ENCODE results near the gene BNC2. TPM values are rescaled to one million over a fixed set of nuclear protein-coding genes. Genes with fewer than 3 reads are reported as not detected.

BNC2 gene
- total and polyA plus RNA-seq, 2 of the 4 experiments (the other 2 are of a cell fraction) = 15.5 to 45.2 TPM

- ChIA-PET CTCF (interaction anchor here (0.8 to 1.0 kb wide), 2 partner anchors 13 to 126 kb away, joined by 3 to 4 read pairs; no protein-coding TSS in a partner anchor), POLR2A (ENCODE audit: unreplicated experiment) (no interaction called here)
- H3K9ac ChIP-seq (ENCODE audit: low read depth, low read length) = no peak overlapping the region
- H3K27me3 ChIP-seq (ENCODE audit: control insufficient read depth, insufficient read depth, low read length) = no peaks in the 10 kb centered on the region
- H4K91ac ChIP-seq (ENCODE audit: insufficient read depth, low read depth, low read length) = no peak overlapping the region
- no peak overlapping the region for H3K56ac ChIP-seq (ENCODE audit: extremely low read depth, insufficient read depth, low read length)
- H2BK15ac ChIP-seq (ENCODE audit: low read depth, low read length) = no peak overlapping the region
- H3K9me3 ChIP-seq (ENCODE audit: control insufficient read depth, insufficient read depth, low read length) = no peaks in the 10 kb centered on the region
- H3K27ac ChIP-seq (ENCODE audit: insufficient read depth, low read length) = no peak overlapping the region
- ATAC-seq (ENCODE audit: low read depth) = no peak
- H3K18ac ChIP-seq (ENCODE audit: low read depth, low read length) = no peak overlapping the region
- H3K14ac ChIP-seq (replicated peaks; ENCODE audit: low read depth, low read length) = no peak overlapping the region
- no peak overlapping the region for H3K4me3 ChIP-seq (ENCODE audit: insufficient read depth, low read depth, low read length)
- no CpG with 5 or more reads among the region's 2 CpGs for WGBS, 2 experiments (ENCODE audit: extremely low coverage in 2 of 2, insufficient read length in 1 of 2)
- no peak for DNase-seq
- H3K23ac ChIP-seq (ENCODE audit: low read depth, low read length) = no peak overlapping the region
- peaks cover 5% of the 10 kb centered on the region; the same call in 1 of the 2 replicates for H3K36me3 ChIP-seq (ENCODE audit: control insufficient read depth, insufficient read depth, low read length)
- TF ChIP-seq, protein P1, sequence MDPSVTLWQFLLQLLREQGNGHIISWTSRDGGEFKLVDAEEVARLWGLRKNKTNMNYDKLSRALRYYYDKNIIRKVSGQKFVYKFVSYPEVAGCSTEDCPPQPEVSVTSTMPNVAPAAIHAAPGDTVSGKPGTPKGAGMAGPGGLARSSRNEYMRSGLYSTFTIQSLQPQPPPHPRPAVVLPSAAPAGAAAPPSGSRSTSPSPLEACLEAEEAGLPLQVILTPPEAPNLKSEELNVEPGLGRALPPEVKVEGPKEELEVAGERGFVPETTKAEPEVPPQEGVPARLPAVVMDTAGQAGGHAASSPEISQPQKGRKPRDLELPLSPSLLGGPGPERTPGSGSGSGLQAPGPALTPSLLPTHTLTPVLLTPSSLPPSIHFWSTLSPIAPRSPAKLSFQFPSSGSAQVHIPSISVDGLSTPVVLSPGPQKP (IDR thresholded peaks at IDR 0.05; ENCODE audit: borderline replicate concordance, low read depth, low read length) = no peak
- TF ChIP-seq POLR2A (IDR thresholded peaks at IDR 0.05; ENCODE audit: low read depth, low read length) (no peak), MXI1 (IDR thresholded peaks at IDR 0.05; ENCODE audit: borderline replicate concordance, low read depth, low read length) (no peak), RFX5 (IDR thresholded peaks at IDR 0.05; ENCODE audit: low read depth, low read length) (no peak), MAZ (IDR thresholded peaks at IDR 0.05; ENCODE audit: borderline replicate concordance, low read depth, low read length) (no peak)
- intact Hi-C loops (cut with micrococcal nuclease) (loop anchor here (10.0 kb wide), 1 partner anchor 827 kb away; no protein-coding TSS in a partner anchor), in situ Hi-C loops (cut with MboI; ENCODE audit: low sequenced_read_pairs) (no loop called here), dilution Hi-C loops (cut with HindIII; ENCODE audit: low sequenced_read_pairs, unreplicated experiment) (no loop called here)
- peaks cover 15 to 41% of the 10 kb centered on the region in 2 experiments for H3K79me1 ChIP-seq (ENCODE audit: low read depth in 1 of 2, low read length in 2 of 2)
- H4K20me1 ChIP-seq (ENCODE audit: insufficient read depth, low read length) = no peaks in the 10 kb centered on the region
- H2AK9ac ChIP-seq (replicated peaks; ENCODE audit: low read depth, low read length, poor library complexity) = no peak overlapping the region
- no peak overlapping the region for H2AK5ac ChIP-seq (ENCODE audit: low read depth, low read length)
- H3K4ac ChIP-seq (ENCODE audit: low read depth, low read length) = 0 out of 2 replicates have a peak overlapping the region, but pooled peaks have one; percentile 29
- H4K8ac ChIP-seq (ENCODE audit: low read depth in 2 of 2, low read length in 2 of 2) = no peak overlapping the region; a peak in 1 of 4 replicates
- 0 out of 2 replicates have a peak overlapping the region, but pooled peaks have one; percentile 12 for H2BK120ac ChIP-seq (ENCODE audit: low read depth, low read length)
- H4K5ac ChIP-seq (ENCODE audit: low read depth, low read length) = no peak overlapping the region; the same call in 1 of the 2 replicates
- no peak overlapping the region for H2AFZ ChIP-seq (replicated peaks; ENCODE audit: low read length, poor library complexity)
- H3K4me2 ChIP-seq (ENCODE audit: low read depth, low read length) = no peak overlapping the region
- peaks cover 4% of the 10 kb centered on the region; the same call in 1 of the 2 replicates for H3K9me1 ChIP-seq (ENCODE audit: insufficient read depth, low read length)
- no peak overlapping the region for H2BK20ac ChIP-seq (ENCODE audit: low read depth, low read length)
- peaks cover 15% of the 10 kb centered on the region for H3K4me1 ChIP-seq (ENCODE audit: control insufficient read depth, insufficient read depth, low read length)
- BruUV-seq (replicated peaks) = no TSS peak
- H2BK5ac ChIP-seq (ENCODE audit: low read depth, low read length, poor library complexity, severe bottlenecking) = peak overlapping the region; percentile 44
Observed at GRCh38 chr9:16701347-16701746, 169.1 kb downstream of the BNC2 start.
